IMR-90 (cell line): Measurements from ENCODE around the gene KLK1. TPM values are rescaled to one million over a fixed set of nuclear protein-coding genes. Genes with fewer than 3 reads are reported as not detected.

ENCODE experiments used
- ATAC-seq: fragments of 200-7000 bp; cut with Tn5 transposase; 2 replicates; pipeline ENCODE4 v1.9.1; 2020; ENCODE audit warnings: low read depth, mild to moderate bottlenecking, moderate library complexity
- BruUV-seq: library from RNA; stranded (reverse); fragments of 400-500 nt; replicated peaks from 2 replicates; lab custom pipeline; 2021; lab: Mats Ljungman, UMichigan
- CTCF ChIA-PET: fragments of 300-600 bp; formaldehyde crosslinking; extraction: SDS; loops from one replicate; lab custom pipeline; 2021; ENCODE audit warnings: antibody characterized with exemption; lab: Yijun Ruan, JAX
- POLR2A ChIA-PET: fragments of 300-600 bp; sonication (Branson Sonifier 250); formaldehyde crosslinking; loops from one replicate; lab custom pipeline; 2022; ENCODE audit warnings: antibody characterized with exemption; ENCODE audit not compliant: unreplicated experiment; lab: Charles Lee
- DNase-seq: peaks from one replicate; pipeline ENCODE4 v3.0.0; 2013
- H2AFZ ChIP-seq: replicated peaks from 2 replicates; pipeline ENCODE3; 2013; ENCODE audit warnings: low read length, mild to moderate bottlenecking; ENCODE audit not compliant: poor library complexity
- H2AK5ac ChIP-seq: 2 replicates; pipeline ENCODE4 v1.6.1; 2013; ENCODE audit warnings: low read depth, low read length, inconsistent platforms
- H2AK9ac ChIP-seq: replicated peaks from 2 replicates; pipeline ENCODE3; 2013; ENCODE audit warnings: mild to moderate bottlenecking, low read depth, low read length, moderate library complexity; ENCODE audit not compliant: poor library complexity
- H2BK120ac ChIP-seq: 2 replicates; pipeline ENCODE4 v1.6.1; 2013; ENCODE audit warnings: low read depth, low read length, inconsistent platforms
- H2BK15ac ChIP-seq: 3 replicates; pipeline ENCODE4 v1.6.1; 2013; ENCODE audit warnings: low read depth, low read length, inconsistent platforms
- H2BK20ac ChIP-seq: 2 replicates; pipeline ENCODE4 v1.6.1; 2013; ENCODE audit warnings: low read depth, mild to moderate bottlenecking, inconsistent platforms, low read length, moderate library complexity
- H2BK5ac ChIP-seq: 2 replicates; pipeline ENCODE4 v1.6.1; 2013; ENCODE audit warnings: mild to moderate bottlenecking, low read depth, low read length, inconsistent platforms; ENCODE audit not compliant: poor library complexity, severe bottlenecking
- H3K14ac ChIP-seq: replicated peaks from 2 replicates; pipeline ENCODE4 v1.6.1; 2013; ENCODE audit warnings: low read depth, low read length, inconsistent platforms
- H3K18ac ChIP-seq: 2 replicates; pipeline ENCODE4 v1.6.1; 2013; ENCODE audit warnings: low read depth, low read length, control low read depth
- H3K23ac ChIP-seq: 2 replicates; pipeline ENCODE4 v1.6.1; 2013; ENCODE audit warnings: low read depth, low read length, inconsistent platforms
- H3K27ac ChIP-seq: 2 replicates; pipeline ENCODE4 v1.5.1; 2013; ENCODE audit warnings: mild to moderate bottlenecking, control low read depth, low read length; ENCODE audit not compliant: insufficient read depth
- H3K27me3 ChIP-seq: 2 replicates; pipeline ENCODE4 v1.6.1; 2013; ENCODE audit warnings: low read length; ENCODE audit not compliant: control insufficient read depth, insufficient read depth
- H3K36me3 ChIP-seq: 2 replicates; pipeline ENCODE4 v1.6.1; 2013; ENCODE audit warnings: low read length, mixed read lengths; ENCODE audit not compliant: control insufficient read depth, insufficient read depth
- H3K4ac ChIP-seq: 2 replicates; pipeline ENCODE4 v1.6.1; 2013; ENCODE audit warnings: low read depth, low read length, inconsistent platforms
- H3K4me1 ChIP-seq: 2 replicates; pipeline ENCODE4 v1.6.1; 2013; ENCODE audit warnings: low read length, mixed read lengths; ENCODE audit not compliant: control insufficient read depth, insufficient read depth
- H3K4me2 ChIP-seq: 2 replicates; pipeline ENCODE4 v1.6.1; 2013; ENCODE audit warnings: low read depth, mild to moderate bottlenecking, control low read depth, low read length, moderate library complexity
- H3K4me3 ChIP-seq: 2 replicates; pipeline ENCODE4 v1.5.1; 2013; ENCODE audit warnings: low read depth, mild to moderate bottlenecking, control low read depth, low read length, moderate library complexity; ENCODE audit not compliant: insufficient read depth
- H3K56ac ChIP-seq: 2 replicates; pipeline ENCODE4 v1.6.1; 2013; ENCODE audit warnings: low read length, inconsistent platforms; ENCODE audit not compliant: insufficient read depth; ENCODE audit errors: extremely low read depth
- H3K79me1 ChIP-seq, 2 experiments: 2 replicates each; pipeline ENCODE4 v1.6.1; 2013; ENCODE audit warnings: low read length in 2 of 2, inconsistent platforms in 1 of 2, low read depth in 1 of 2
- H3K9ac ChIP-seq: 2 replicates; pipeline ENCODE4 v1.6.1; 2013; ENCODE audit warnings: low read depth, low read length, control low read depth
- H3K9me1 ChIP-seq: 2 replicates; pipeline ENCODE4 v1.6.1; 2013; ENCODE audit warnings: low read length, inconsistent platforms; ENCODE audit not compliant: insufficient read depth
- H3K9me3 ChIP-seq: 2 replicates; pipeline ENCODE4 v1.6.1; 2013; ENCODE audit warnings: low read length; ENCODE audit not compliant: control insufficient read depth, insufficient read depth
- H4K20me1 ChIP-seq: 2 replicates; pipeline ENCODE4 v1.6.1; 2013; ENCODE audit warnings: low read length, inconsistent platforms; ENCODE audit not compliant: insufficient read depth
- H4K5ac ChIP-seq: 2 replicates; pipeline ENCODE4 v1.6.1; 2013; ENCODE audit warnings: mild to moderate bottlenecking, low read depth, low read length, control low read depth
- H4K8ac ChIP-seq, 2 experiments: 2 replicates each; pipeline ENCODE4 v1.6.1; 2013; ENCODE audit warnings: low read depth in 2 of 2, low read length in 2 of 2, control low read depth in 1 of 2, inconsistent platforms in 1 of 2
- H4K91ac ChIP-seq: 2 replicates; pipeline ENCODE4 v1.6.1; 2013; ENCODE audit warnings: low read depth, low read length, inconsistent platforms; ENCODE audit not compliant: insufficient read depth
- CTCF ChIP-seq: conservative IDR thresholded peaks from 2 replicates; pipeline ENCODE4 v1.5.1; 2012; ENCODE audit warnings: mild to moderate bottlenecking, low read depth, low read length, improper control_type of control experiment
- MXI1 ChIP-seq: IDR thresholded peaks from 2 replicates; pipeline ENCODE4 v1.6.1; 2012; ENCODE audit warnings: low read depth, mild to moderate bottlenecking, low read length, moderate library complexity, borderline replicate concordance
- NFE2L2 ChIP-seq: fragments of 150-350 bp; IDR thresholded peaks from 2 replicates; pipeline ENCODE4 v1.6.1; 2016; ENCODE audit warnings: low read depth, mild to moderate bottlenecking, low read length
- WGBS, 2 experiments: methylation state at CpG; one replicate each; pipeline versions ENCODE4 v1.1.5 to v1.1.7; 2013; ENCODE audit warnings: missing lambda C conversion rate in 2 of 2; ENCODE audit not compliant: insufficient read length in 1 of 2; ENCODE audit errors: extremely low coverage in 2 of 2; 5-methylcytosine and 5-hydroxymethylcytosine counted together
- dilution Hi-C: fragments of 300-500 bp; cut with HindIII; formaldehyde crosslinking; loops from one replicate; pipeline ENCODE4 v1.14.3; 2018; ENCODE audit warnings: low sequenced_read_pairs; ENCODE audit not compliant: unreplicated experiment
- in situ Hi-C: fragments of 300-500 bp; cut with MboI; formaldehyde crosslinking; loops from 3 replicates; pipeline ENCODE4 v1.14.3; 2019; ENCODE audit warnings: low sequenced_read_pairs, inconsistent platforms, mixed read lengths
- intact Hi-C: fragments of 100-400 bp; cut with micrococcal nuclease; formaldehyde crosslinking; loops from 2 replicates; pipeline ENCODE4 v1.10.0; 2022
- polyA plus RNA-seq, 3 experiments: library from polyadenylated mRNA; depleted of rRNA; stranded (reverse); fragments of >200 nt; gene quantifications; 2 replicates each; pipeline ENCODE4 v1.2.3, GENCODE V29; 2012; ENCODE audit warnings: low replicate concordance in 1 of 3
- total RNA-seq: library from RNA; depleted of rRNA; stranded (reverse); fragments of >200 nt; gene quantifications from 2 replicates; pipeline ENCODE4 v1.2.3, GENCODE V29; 2012

Gene KLK1
- total and polyA plus RNA-seq, 2 of the 4 experiments (the other 2 are of a cell fraction) = not detected

GRCh38 chr19:50795664-50796073 lies 27.9 kb downstream of the KLK1 start:
- no peaks in the 10 kb centered on the region for H3K27me3 ChIP-seq
- WGBS, 2 experiments = no CpG with 5 or more reads among the region's 4 CpGs
- peaks cover 7% of the 10 kb centered on the region for H3K9me1 ChIP-seq
- H2BK15ac ChIP-seq = no peak overlapping the region
- H2AK5ac ChIP-seq = no peak overlapping the region
- TF ChIP-seq CTCF (no peak), NFE2L2 (no peak), MXI1 (no peak)
- H3K9ac ChIP-seq = no peak overlapping the region
- intact Hi-C loops = no loop called here
- no TSS peak for BruUV-seq
- H3K18ac ChIP-seq = no peak overlapping the region
- in situ Hi-C loops = no loop called here
- H2BK120ac ChIP-seq = no peak overlapping the region
- no peak overlapping the region for H2AK9ac ChIP-seq
- no peak overlapping the region for H4K8ac ChIP-seq
- peaks cover 8 to 18% of the 10 kb centered on the region in 2 experiments; a peak in 2 of 4 replicates for H3K79me1 ChIP-seq
- no peak overlapping the region for H3K23ac ChIP-seq
- ATAC-seq = no peak
- H2BK5ac ChIP-seq = no peak overlapping the region
- H3K27ac ChIP-seq = no peak overlapping the region
- CTCF ChIA-PET = no interaction called here
- no peak overlapping the region for H2BK20ac ChIP-seq
- H2AFZ ChIP-seq = no peak overlapping the region
- no peak overlapping the region for H3K56ac ChIP-seq
- H3K4me1 ChIP-seq = no peaks in the 10 kb centered on the region
- dilution Hi-C loops = no loop called here
- no peak overlapping the region for H3K4me3 ChIP-seq
- peaks cover 28% of the 10 kb centered on the region for H3K36me3 ChIP-seq
- H4K91ac ChIP-seq = no peak overlapping the region
- H4K5ac ChIP-seq = no peak overlapping the region
- no peak for DNase-seq
- no peaks in the 10 kb centered on the region for H3K9me3 ChIP-seq
- H3K4me2 ChIP-seq = no peak overlapping the region
- POLR2A ChIA-PET = no interaction called here
- no peak overlapping the region for H3K4ac ChIP-seq
- H4K20me1 ChIP-seq = peaks cover 64% of the 10 kb centered on the region
- no peak overlapping the region for H3K14ac ChIP-seq
